OCI-LY1 (cell line): ENCODE results near the gene PTH2R.
"Not testable (repeated sequence)": the region's sequence is repeated elsewhere in the genome, so short reads cannot be mapped to it uniquely, and the experiment has no call there.

Experiments
- H2AFZ ChIP-seq: fragments of 200-600 bp; sonication (generic), shearing (Covaris generic); 2 replicates; pipeline ENCODE4 v1.6.0; 2014; ENCODE audit warnings: antibody characterized with exemption, mild to moderate bottlenecking, low read length
- H3F3A ChIP-seq: fragments of 200-600 bp; sonication (generic), shearing (Covaris generic); 2 replicates; pipeline ENCODE4 v1.6.0; 2014; ENCODE audit warnings: mild to moderate bottlenecking, antibody characterized with exemption, low read length, moderate library complexity; ENCODE audit not compliant: insufficient read depth
- H3K27ac ChIP-seq: fragments of 200-600 bp; sonication (generic); 2 replicates; pipeline ENCODE4 v1.5.1; 2014; ENCODE audit warnings: low read length, mixed run types, mild to moderate bottlenecking, low read depth; ENCODE audit not compliant: poor library complexity, severe bottlenecking
- H3K27me3 ChIP-seq: fragments of 200-600 bp; sonication (generic); 2 replicates; pipeline ENCODE4 v1.6.0; 2014; ENCODE audit warnings: antibody characterized with exemption, mild to moderate bottlenecking, low read length, moderate library complexity; ENCODE audit not compliant: insufficient read depth
- H3K36me3 ChIP-seq: fragments of 200-600 bp; sonication (generic); 2 replicates; pipeline ENCODE4 v1.6.1; 2014; ENCODE audit warnings: mild to moderate bottlenecking, antibody characterized with exemption, low read length, moderate library complexity, mixed read lengths; ENCODE audit not compliant: insufficient read depth
- H3K4me1 ChIP-seq: fragments of 200-600 bp; sonication (generic); 2 replicates; pipeline ENCODE4 v1.5.1; 2014; ENCODE audit warnings: mild to moderate bottlenecking, low read length, moderate library complexity; ENCODE audit not compliant: insufficient read depth, severe bottlenecking
- H3K4me2 ChIP-seq: fragments of 200-600 bp; sonication (generic), shearing (Covaris generic); 2 replicates; pipeline ENCODE4 v1.6.1; 2014; ENCODE audit warnings: low read length
- H3K4me3 ChIP-seq: fragments of 200-600 bp; sonication (generic); 2 replicates; pipeline ENCODE4 v1.5.1; 2014; ENCODE audit warnings: low read length, low read depth, mild to moderate bottlenecking, mixed read lengths; ENCODE audit not compliant: poor library complexity, severe bottlenecking
- H3K79me2 ChIP-seq: fragments of 200-600 bp; shearing (Covaris generic); 2 replicates; pipeline ENCODE4 v1.6.1; 2016; ENCODE audit warnings: mixed run types, low read length, mixed read lengths; ENCODE audit not compliant: insufficient read depth
- H3K9ac ChIP-seq: fragments of 200-600 bp; sonication (generic), shearing (Covaris generic); 2 replicates; pipeline ENCODE4 v1.6.1; 2014; ENCODE audit warnings: mild to moderate bottlenecking, low read length, mixed read lengths
- H3K9me2 ChIP-seq: fragments of 200-600 bp; sonication (generic), shearing (Covaris generic); 2 replicates; pipeline ENCODE4 v1.6.1; 2014; ENCODE audit warnings: low read depth, mild to moderate bottlenecking, low read length, mixed read lengths
- H3K9me3 ChIP-seq: fragments of 200-600 bp; shearing (Covaris generic); 2 replicates; pipeline ENCODE4 v1.6.1; 2014; ENCODE audit warnings: low read length, mixed read lengths
- H4K20me1 ChIP-seq: fragments of 200-600 bp; sonication (generic), shearing (Covaris generic); 2 replicates; pipeline ENCODE4 v1.6.0; 2016; ENCODE audit warnings: mild to moderate bottlenecking, low read length; ENCODE audit not compliant: insufficient read depth
- CTCF ChIP-seq: fragments of 200-600 bp; sonication (generic), shearing (Covaris generic); IDR thresholded peaks from 2 replicates; pipeline ENCODE4 v1.5.1; 2017; ENCODE audit warnings: mild to moderate bottlenecking, antibody characterized with exemption, low read length, moderate library complexity, mixed read lengths
- EZH2 ChIP-seq: fragments of 200-600 bp; sonication (generic), shearing (Covaris generic); IDR thresholded peaks from 2 replicates; pipeline ENCODE4 v1.8.0; 2017; ENCODE audit warnings: borderline replicate concordance, mixed run types, mild to moderate bottlenecking, antibody characterized with exemption, low read length, moderate library complexity, mixed read lengths

PTH2R gene

GRCh38 chr2:208531361-208531760 lies 124.8 kb downstream of the PTH2R start:
- H3F3A ChIP-seq = no peaks in the 10 kb centered on the region
- no peaks in the 10 kb centered on the region for H3K79me2 ChIP-seq
- no peaks in the 10 kb centered on the region for H3K9me3 ChIP-seq
- H3K36me3 ChIP-seq = no peaks in the 10 kb centered on the region
- H3K9me2 ChIP-seq = no peaks in the 10 kb centered on the region
- H3K4me3 ChIP-seq = no peak overlapping the region
- no peak overlapping the region for H3K4me2 ChIP-seq
- H3K4me1 ChIP-seq = no peaks in the 10 kb centered on the region
- no peaks in the 10 kb centered on the region for H3K27me3 ChIP-seq
- H3K9ac ChIP-seq = no peak overlapping the region
- no peak overlapping the region for H3K27ac ChIP-seq
- H2AFZ ChIP-seq = no peak overlapping the region
- H4K20me1 ChIP-seq = no peaks in the 10 kb centered on the region
- TF ChIP-seq EZH2 (no peak), CTCF (no peak)

GRCh38 chr2:208535578-208535977 lies 129.0 kb downstream of the PTH2R start:
- H3K4me3 ChIP-seq, H3K9me3 ChIP-seq, H3K4me1 ChIP-seq, H3K79me2 ChIP-seq, H3K4me2 ChIP-seq, H3K27ac ChIP-seq, H2AFZ ChIP-seq, H3K9ac ChIP-seq, H3F3A ChIP-seq, H3K36me3 ChIP-seq, H3K27me3 ChIP-seq, H4K20me1 ChIP-seq, H3K9me2 ChIP-seq: not testable (repeated sequence)

GRCh38 chr2:208541461-208541988 lies 134.9 kb downstream of the PTH2R start:
- Histone ChIP-seq H3K4me3 (no peak overlapping the region), H3K4me2 (no peak overlapping the region), H3K79me2 (no peaks in the 10 kb centered on the region), H2AFZ (no peak overlapping the region), H4K20me1 (no peaks in the 10 kb centered on the region), H3K27me3 (no peaks in the 10 kb centered on the region), H3K9me2 (no peaks in the 10 kb centered on the region), H3F3A (no peaks in the 10 kb centered on the region; the same call in 1 of the 2 replicates), H3K27ac (no peak overlapping the region), H3K36me3 (no peaks in the 10 kb centered on the region), H3K9me3 (no peaks in the 10 kb centered on the region), H3K4me1 (no peaks in the 10 kb centered on the region), H3K9ac (no peak overlapping the region)
- TF ChIP-seq CTCF (no peak), EZH2 (no peak)

- no peaks in the 10 kb centered on the region; the same call in 1 of the 2 replicates for H3F3A ChIP-seq
- H3K27me3 ChIP-seq = no peaks in the 10 kb centered on the region
- no peaks in the 10 kb centered on the region for H3K79me2 ChIP-seq
- H3K4me2 ChIP-seq = no peak overlapping the region
- no peaks in the 10 kb centered on the region for H3K9me2 ChIP-seq
- H2AFZ ChIP-seq = no peak overlapping the region
- no peak overlapping the region for H3K27ac ChIP-seq
- no peaks in the 10 kb centered on the region for H3K4me1 ChIP-seq
- H3K36me3 ChIP-seq = no peaks in the 10 kb centered on the region
- no peaks in the 10 kb centered on the region for H4K20me1 ChIP-seq
- H3K9me3 ChIP-seq = no peaks in the 10 kb centered on the region
- no peak overlapping the region for H3K9ac ChIP-seq
- TF ChIP-seq CTCF (no peak), EZH2 (no peak)
- H3K4me3 ChIP-seq = no peak overlapping the region
These were observed 135.4 kb downstream of the PTH2R start for GRCh38 chr2:208541989-208542464.
